Activated effector memory CD4-positive, alpha-beta T cell treated with anti-CD3 and anti-CD28 coated beads, Interleukin-2, amount 50 U/mL, for 16 hours (primary cell): ENCODE measurements around the gene CFAP298.
"Not testable (repeated sequence)": the region's sequence is repeated elsewhere in the genome, so short reads cannot be mapped to it uniquely, and the experiment has no call there.

ENCODE experiments used
- DNase-seq: peaks from one replicate; pipeline ENCODE4 v3.0.0-alpha.2; 2020

Gene CFAP298

GRCh38 chr21:32612075-32612998 lies at the start of gene CFAP298:
Gene CFAP298 (minus strand): TSS chr21:32612377. CDS start chr21:32612243, 134 bp downstream.
- peak; percentile 95 for DNase-seq

GRCh38 chr21:32661026-32661782 lies 49.0 kb upstream of the CFAP298 start:
- not testable (repeated sequence) for DNase-seq

GRCh38 chr21:32658524-32658923 lies 46.3 kb upstream of the CFAP298 start:
- no peak for DNase-seq

GRCh38 chr21:32653326-32653901 lies 41.2 kb upstream of the CFAP298 start:
- peak; percentile 66 for DNase-seq

GRCh38 chr21:32648165-32648564 lies 36.0 kb upstream of the CFAP298 start:
- DNase-seq, result no peak

DNA sequence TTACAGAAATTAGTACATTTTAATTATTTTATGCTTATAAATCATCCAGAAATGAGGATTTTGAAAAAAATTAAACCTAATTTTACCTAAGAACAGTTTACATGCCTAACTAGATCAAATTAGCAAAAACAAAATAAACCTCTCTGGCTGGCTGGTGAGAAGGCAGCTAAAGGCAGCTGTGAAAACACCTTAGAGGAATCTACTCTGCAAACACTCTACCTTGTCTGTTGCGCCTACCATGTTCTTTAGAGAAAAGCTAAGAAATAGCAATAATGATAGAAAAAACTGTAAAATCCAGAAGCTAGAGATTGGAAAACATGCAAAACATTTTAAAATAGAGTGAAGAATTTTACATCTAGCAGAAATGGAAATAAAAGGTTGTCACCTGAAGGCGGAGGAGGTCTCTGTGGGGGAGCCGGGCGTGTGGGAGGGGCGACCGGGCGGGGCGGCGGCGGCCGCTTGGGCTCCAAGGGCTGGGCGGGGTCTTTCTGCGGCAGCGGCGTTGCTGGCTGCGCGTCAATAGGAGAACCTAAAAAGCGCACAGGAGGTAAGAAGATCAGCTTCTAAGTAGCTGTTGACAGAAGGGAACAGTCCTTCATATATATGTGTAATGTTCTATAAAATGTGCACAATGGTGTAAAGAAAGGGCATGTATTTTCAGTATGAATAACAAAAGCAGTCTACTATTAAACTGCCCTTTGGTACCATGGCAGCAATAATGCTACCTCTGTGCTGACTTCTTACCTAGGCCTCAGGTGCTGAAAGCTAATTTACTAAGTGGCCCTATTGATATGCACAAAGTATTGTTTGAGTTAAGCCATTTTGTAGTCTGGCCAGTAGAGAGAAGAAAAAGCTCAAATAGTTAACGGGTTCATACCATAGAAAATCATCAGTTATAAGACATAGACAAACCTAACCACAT lies 33.3 kb upstream of the CFAP298 start:
- DNase-seq, result no peak

DNA sequence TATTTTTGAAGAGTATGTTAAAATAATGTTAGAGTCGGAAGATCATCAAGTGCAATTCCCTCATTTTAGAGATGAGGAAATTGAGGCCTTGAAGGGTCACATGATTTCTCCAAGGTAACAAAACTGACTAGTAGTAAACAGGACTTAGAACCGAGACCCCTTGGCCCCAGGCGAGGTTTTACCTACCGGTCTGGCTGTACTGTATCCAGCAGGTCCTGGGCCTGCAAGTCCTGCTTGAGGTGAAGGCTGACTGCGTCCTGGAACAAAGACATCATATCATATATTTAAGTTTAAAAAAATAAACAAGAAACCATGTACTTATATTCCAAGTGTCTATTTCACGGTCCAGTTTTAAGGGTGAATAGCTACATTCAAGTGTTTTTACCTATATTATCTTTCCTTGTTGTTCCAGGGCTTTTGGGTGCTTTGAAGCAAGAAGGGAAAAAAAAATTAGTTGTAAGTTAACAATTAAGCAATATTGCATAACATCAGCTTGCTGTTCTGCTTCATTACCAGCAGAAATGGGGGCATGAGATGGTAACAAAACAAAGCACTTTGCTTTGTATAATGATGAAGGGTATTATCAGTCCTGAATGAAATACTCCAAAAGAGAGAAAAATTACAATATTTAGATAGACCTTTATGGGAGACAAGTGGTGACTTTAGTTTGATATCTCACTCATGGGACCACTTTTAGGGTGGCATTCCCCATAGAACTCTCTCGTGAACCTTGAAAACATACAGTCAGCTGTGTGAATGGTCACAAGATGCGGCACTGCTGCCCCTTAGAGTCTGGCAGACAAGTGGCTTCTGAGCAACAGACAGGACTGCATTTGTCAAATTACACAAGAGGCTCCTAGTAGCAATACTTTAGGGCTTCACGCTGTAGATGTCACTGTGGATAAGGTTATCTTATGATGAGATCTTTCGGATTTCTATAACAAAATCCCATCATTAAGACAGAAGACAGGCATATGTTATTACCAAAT lies 29.8 kb upstream of the CFAP298 start:
- DNase-seq, result no peak

DNA sequence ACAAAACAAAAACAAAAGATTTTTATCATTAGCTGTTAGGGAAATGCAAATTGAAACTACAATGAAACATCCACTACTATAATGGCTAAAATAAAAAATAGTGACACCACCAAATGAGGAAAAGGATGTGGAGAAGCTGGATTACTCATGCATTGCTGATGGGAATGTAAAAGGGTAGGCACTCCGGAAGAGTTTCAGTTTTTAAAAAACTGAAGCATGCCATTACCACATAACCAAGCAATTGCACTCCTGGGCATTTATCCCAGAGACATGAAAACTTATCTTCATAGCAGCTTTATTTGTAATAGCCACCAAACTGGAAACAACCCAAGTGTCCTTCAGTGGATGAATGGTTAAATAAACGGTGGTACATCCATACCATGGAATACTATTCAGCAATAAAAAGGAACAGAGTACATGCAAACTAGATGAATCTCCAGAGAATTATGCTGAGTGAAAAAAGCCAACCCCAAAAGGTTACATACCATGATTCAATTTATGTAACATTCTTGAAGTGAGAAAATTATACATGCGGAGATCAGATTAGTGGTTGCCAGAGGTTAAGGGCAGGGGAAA lies 14.5 kb upstream of the CFAP298 start:
- no peak for DNase-seq

GRCh38 chr21:32618218-32618617 lies 6.0 kb upstream of the CFAP298 start:
- not testable (repeated sequence) for DNase-seq

GRCh38 chr21:32613436-32614043 lies 1.4 kb upstream of the CFAP298 start:
- no peak for DNase-seq

GRCh38 chr21:32612999-32613337 lies 791 bp upstream of the CFAP298 start:
- no peak for DNase-seq

GRCh38 chr21:32611471-32611997 lies 643 bp downstream of the CFAP298 start:
- DNase-seq, result peak; percentile 76

- DNase-seq, result not testable (repeated sequence)
Observed at GRCh38 chr21:32610940-32611339, 1.2 kb downstream of the CFAP298 start.

DNA sequence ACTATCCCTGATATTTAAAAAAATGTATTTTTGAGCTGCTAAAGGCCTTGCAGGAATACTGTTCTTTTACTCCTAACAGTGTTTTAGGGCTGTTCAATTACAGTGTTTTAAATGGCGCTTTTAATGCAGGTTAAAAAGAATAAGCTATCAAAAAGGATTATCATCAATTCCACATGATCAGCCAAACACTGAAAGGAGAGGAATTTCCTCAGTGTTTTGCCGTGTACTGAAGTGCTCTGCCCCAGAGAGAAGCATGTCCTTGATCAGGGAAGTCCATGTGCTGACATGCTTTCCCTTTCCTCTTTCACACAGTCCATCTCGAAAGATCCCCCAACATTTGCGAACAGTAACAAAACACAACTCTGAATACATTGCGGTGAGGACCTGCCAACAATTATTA lies 3.3 kb downstream of the CFAP298 start:
- no peak for DNase-seq

- no peak for DNase-seq
Observed at GRCh38 chr21:32605469-32605868, 6.7 kb downstream of the CFAP298 start.

DNA sequence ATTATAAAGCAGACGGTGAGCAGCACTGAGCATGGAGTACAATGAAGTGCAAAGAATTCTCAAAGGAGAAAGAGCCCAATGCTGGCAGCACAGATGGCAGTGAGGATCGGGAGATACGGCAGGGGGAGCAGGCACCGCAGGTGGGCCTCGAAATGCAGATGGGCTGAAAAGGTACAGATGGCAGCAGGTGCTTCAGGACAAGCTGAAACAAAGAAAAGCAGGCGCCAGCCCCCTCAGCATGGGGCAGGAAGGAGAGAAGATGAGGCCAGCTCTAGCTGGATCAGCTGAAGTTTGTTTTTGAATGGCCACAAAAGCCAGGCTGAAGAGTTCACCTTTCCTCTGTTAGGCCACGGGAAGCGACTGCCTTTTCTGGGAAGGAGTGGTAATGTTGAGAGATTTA lies 7.7 kb downstream of the CFAP298 start:
- no peak for DNase-seq

DNA sequence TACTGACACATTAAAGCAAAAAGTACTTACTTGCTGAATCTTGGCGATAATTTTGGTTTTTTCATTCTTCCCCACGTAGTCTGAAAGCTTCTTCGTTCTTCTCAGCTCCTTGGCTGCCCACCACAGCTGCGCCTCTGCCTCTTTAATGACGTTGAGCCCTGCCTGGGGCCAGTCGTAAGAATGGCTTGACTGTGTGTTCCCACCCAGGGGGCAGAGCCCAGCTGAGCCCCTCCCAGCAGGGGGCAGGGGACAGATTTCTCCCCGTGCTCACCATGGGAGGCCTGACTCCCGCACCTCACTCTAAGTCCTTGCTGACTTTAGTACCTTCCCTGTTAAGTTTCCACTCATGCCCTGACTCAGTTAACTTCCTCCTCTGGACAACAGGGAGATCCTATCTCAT lies 9.0 kb downstream of the CFAP298 start:
- no peak for DNase-seq

GRCh38 chr21:32602099-32602498 lies 10.1 kb downstream of the CFAP298 start:
- DNase-seq, result no peak

GRCh38 chr21:32599526-32599925 lies 12.7 kb downstream of the CFAP298 start:
- no peak for DNase-seq

DNA sequence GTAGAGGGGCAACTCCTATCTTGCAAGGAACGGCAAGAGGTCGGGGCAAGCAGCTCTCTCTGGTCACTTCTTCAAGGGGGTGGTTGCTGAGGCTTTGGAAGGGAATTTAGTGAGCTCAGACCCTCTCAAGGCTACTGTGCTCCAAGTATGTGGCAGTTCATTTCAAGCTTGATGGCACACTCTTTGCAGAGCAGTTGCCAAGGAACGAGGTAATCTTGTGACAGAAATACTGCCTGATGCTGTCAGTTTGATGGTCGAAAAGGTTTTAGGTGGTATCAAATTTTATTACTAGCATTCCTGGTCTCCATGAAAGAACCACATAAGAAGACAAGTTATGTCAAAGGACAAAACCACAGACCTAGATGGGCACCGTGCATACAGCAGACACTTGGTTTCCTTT lies 13.1 kb downstream of the CFAP298 start:
- DNase-seq, result no peak
